CD4-positive, alpha-beta T cell (primary cell): Measurements from ENCODE around the gene SLX9. TPM values are rescaled to one million over a fixed set of nuclear protein-coding genes. Genes with fewer than 3 reads are reported as not detected.

Experiments used
- ATAC-seq: fragments of 200-7000 bp; cut with Tn5 transposase; one replicate; pipeline ENCODE4 v1.10.0; 2022; ENCODE audit warnings: mild to moderate bottlenecking; ENCODE audit not compliant: poor library complexity
- CTCF ChIA-PET: fragments of 350-600 bp; sonication (Branson Sonifier 250); formaldehyde crosslinking; loops from one replicate; lab custom pipeline; 2021; ENCODE audit warnings: antibody characterized with exemption, inconsistent platforms; lab: Charles Lee
- POLR2A ChIA-PET: fragments of 350-600 bp; sonication (Branson Sonifier 250); formaldehyde crosslinking; loops from one replicate; lab custom pipeline; 2021; ENCODE audit warnings: antibody characterized with exemption, inconsistent platforms; lab: Charles Lee
- DNase-seq, 14 experiments: peaks; one replicate each; pipeline ENCODE4 v3.0.0-alpha.2; 2013 to 2020; ENCODE audit warnings: mixed read lengths in 2 of 14
- H3K27ac ChIP-seq, 2 donors: one replicate each; pipeline versions ENCODE4 v1.5.1 to v1.7.0; 2013; ENCODE audit warnings: low read length in 2 of 2, low read depth in 1 of 2, mild to moderate bottlenecking in 1 of 2
- H3K27me3 ChIP-seq, 2 experiments: 1 replicate in 1 of 2; 2 replicates in 1 of 2; pipeline versions ENCODE4 v1.6.1 to v1.7.0; 2013; ENCODE audit warnings: low read length in 2 of 2, control low read depth in 1 of 2, mild to moderate bottlenecking in 1 of 2, moderate library complexity in 1 of 2; ENCODE audit not compliant: insufficient read depth in 2 of 2, control insufficient read depth in 1 of 2
- H3K36me3 ChIP-seq: one replicate; pipeline ENCODE4 v1.6.1; 2013; ENCODE audit warnings: low read length, control low read depth; ENCODE audit not compliant: insufficient read depth
- H3K4me1 ChIP-seq: one replicate; pipeline ENCODE4 v1.6.1; 2013; ENCODE audit warnings: low read length, control low read depth; ENCODE audit not compliant: insufficient read depth
- H3K4me3 ChIP-seq: one replicate; pipeline ENCODE4 v1.5.1; 2013; ENCODE audit warnings: mild to moderate bottlenecking, low read length, moderate library complexity
- H3K9me3 ChIP-seq, 2 experiments: 1 replicate in 1 of 2; 2 replicates in 1 of 2; pipeline versions ENCODE4 v1.6.1 to v1.7.0; 2013; ENCODE audit warnings: low read length in 2 of 2, mild to moderate bottlenecking in 2 of 2, control low read depth in 1 of 2, moderate library complexity in 1 of 2; ENCODE audit not compliant: control insufficient read depth in 1 of 2, insufficient read depth in 1 of 2
- H3K27ac Mint-ChIP-seq: one replicate; pipeline ENCODE4 v1.8.0; 2020; ENCODE audit warnings: mixed read lengths
- H3K27me3 Mint-ChIP-seq: one replicate; pipeline ENCODE4 v1.8.0; 2021; ENCODE audit warnings: mixed read lengths
- H3K36me3 Mint-ChIP-seq: one replicate; pipeline ENCODE4 v1.8.0; 2021; ENCODE audit warnings: low read depth, mixed read lengths
- H3K4me1 Mint-ChIP-seq: one replicate; pipeline ENCODE4 v1.8.0; 2021; ENCODE audit warnings: low read depth, mixed read lengths
- H3K4me3 Mint-ChIP-seq: one replicate; pipeline ENCODE4 v1.8.0; 2020; ENCODE audit warnings: mild to moderate bottlenecking, mixed read lengths
- H3K9me3 Mint-ChIP-seq: one replicate; pipeline ENCODE4 v1.8.0; 2020; ENCODE audit warnings: mixed read lengths
- CTCF ChIP-seq: fragments of 200-600 bp; IDR thresholded peaks from one replicate; pipeline ENCODE4 v1.8.0; 2022; ENCODE audit warnings: antibody characterized with exemption, mild to moderate bottlenecking
- intact Hi-C, 2 experiments: fragments of 100-400 bp; cut with DNase I in 1 of 2; cut with micrococcal nuclease in 1 of 2; formaldehyde crosslinking; loops; one replicate each; pipeline versions ENCODE4 v1.15.1 to v1.9.0; 2023 to 2025; cut with DNase I, micrococcal nuclease
- total RNA-seq, 174 experiments: library from RNA in 2 of 174; stranded (reverse) in 2 of 174; gene quantifications; one replicate each; pipeline ENCODE4 v1.2.3 and lab custom pipeline; 2021 to 2026

Gene SLX9
- total RNA-seq, 2 experiments from 2014 or later, result 7.7 to 9.1 TPM

GRCh38 chr21:44960141-44961092 is 20.6 kb downstream of the SLX9 start:
- ATAC-seq, result no peak
- Histone ChIP-seq H3K9me3 (no peaks in the 10 kb centered on the region), H3K4me1 (peaks cover 15% of the 10 kb centered on the region), H3K4me3 (no peak overlapping the region), H3K27ac (no peak overlapping the region), H3K36me3 (peaks cover 56% of the 10 kb centered on the region), H3K27me3 (no peaks in the 10 kb centered on the region)
- Mint-ChIP-seq H3K9me3 (no peaks in the 10 kb centered on the region), H3K4me1 (peaks cover 24% of the 10 kb centered on the region), H3K27ac (no peak overlapping the region), H3K27me3 (no peaks in the 10 kb centered on the region), H3K36me3 (peaks cover 59% of the 10 kb centered on the region), H3K4me3 (no peak overlapping the region)
- ChIA-PET POLR2A (no interaction called here), CTCF (no interaction called here)
- TF ChIP-seq CTCF, result no peak
- intact Hi-C loops, result no loop called here
- DNase-seq, result no peak

- Mint-ChIP-seq H3K4me1 (peaks cover 30% of the 10 kb centered on the region), H3K4me3 (no peak overlapping the region), H3K27ac (no peak overlapping the region), H3K36me3 (peaks cover 46% of the 10 kb centered on the region), H3K9me3 (no peaks in the 10 kb centered on the region), H3K27me3 (no peaks in the 10 kb centered on the region)
- DNase-seq (peak in 1 of 14 experiments; percentile 1), ATAC-seq (no peak)
- ChIA-PET POLR2A (no interaction called here), CTCF (interaction anchor here (0.7 to 1.8 kb wide), 3 partner anchors 23 to 176 kb away, joined by 3 to 5 read pairs (median 4); partner anchors contain the start of gene SLX9)
- no peaks in the 10 kb centered on the region for H3K27me3 ChIP-seq
- H3K27ac ChIP-seq, result no peak overlapping the region
- no peak overlapping the region for H3K4me3 ChIP-seq
- peaks cover 45% of the 10 kb centered on the region for H3K36me3 ChIP-seq
- intact Hi-C loops, result no loop called here
- TF ChIP-seq CTCF, result no peak
- H3K4me1 ChIP-seq, result peaks cover 36% of the 10 kb centered on the region
- H3K9me3 ChIP-seq, result no peaks in the 10 kb centered on the region
These were observed 22.7 kb downstream of the SLX9 start for GRCh38 chr21:44962403-44962966.

GRCh38 chr21:44964381-44964780 is 24.6 kb downstream of the SLX9 start:
- Histone ChIP-seq H3K27me3 (no peaks in the 10 kb centered on the region), H3K27ac (no peak overlapping the region), H3K36me3 (peaks cover 41% of the 10 kb centered on the region), H3K9me3 (no peaks in the 10 kb centered on the region), H3K4me1 (peaks cover 46% of the 10 kb centered on the region), H3K4me3 (no peak overlapping the region)
- Mint-ChIP-seq H3K4me3 (peak overlapping the region; percentile 18), H3K27me3 (no peaks in the 10 kb centered on the region), H3K9me3 (no peaks in the 10 kb centered on the region), H3K27ac (no peak overlapping the region), H3K4me1 (peaks cover 31% of the 10 kb centered on the region), H3K36me3 (peaks cover 44% of the 10 kb centered on the region)
- ChIA-PET POLR2A (interaction anchor here (1.3 kb wide), 1 partner anchor 15 kb away, joined by 3 read pairs; no protein-coding TSS in a partner anchor), CTCF (no interaction called here)
- TF ChIP-seq CTCF, result no peak
- DNase-seq (peak in 1 of 14 experiments; percentile 1), ATAC-seq (no peak)
- intact Hi-C loops, result no loop called here
